Effector memory CD4-positive, alpha-beta T cell (primary cell): ENCODE data around the gene SHB.

Source experiments
- DNase-seq, 3 donors: peaks; one replicate each; pipeline ENCODE4 v3.0.0-alpha.2; 2020
- H3K27ac ChIP-seq: 2 replicates; pipeline ENCODE4 v1.7.0; 2013; ENCODE audit warnings: mild to moderate bottlenecking, low read length, moderate library complexity; ENCODE audit not compliant: insufficient read depth, poor library complexity, severe bottlenecking
- H3K27me3 ChIP-seq: replicated peaks from 2 replicates; pipeline ENCODE4 v1.7.0; 2013; ENCODE audit warnings: mild to moderate bottlenecking, low read length; ENCODE audit not compliant: insufficient read depth, control insufficient read depth, poor library complexity, severe bottlenecking
- H3K36me3 ChIP-seq: 2 replicates; pipeline ENCODE4 v1.7.0; 2013; ENCODE audit warnings: mild to moderate bottlenecking, low read length, moderate library complexity; ENCODE audit not compliant: control insufficient read depth, insufficient read depth
- H3K4me1 ChIP-seq: 2 replicates; pipeline ENCODE4 v1.7.0; 2013; ENCODE audit warnings: low read length, mild to moderate bottlenecking; ENCODE audit not compliant: control insufficient read depth, insufficient read depth, poor library complexity, severe bottlenecking
- H3K4me3 ChIP-seq: 2 replicates; pipeline ENCODE4 v1.7.0; 2013; ENCODE audit warnings: low read length, low read depth, mild to moderate bottlenecking; ENCODE audit not compliant: insufficient read depth, poor library complexity, severe bottlenecking
- H3K9me3 ChIP-seq: 2 replicates; pipeline ENCODE4 v1.7.0; 2013; ENCODE audit warnings: mild to moderate bottlenecking, low read length, moderate library complexity; ENCODE audit not compliant: control insufficient read depth

SHB gene

GRCh38 chr9:37919956-37920335, 149.1 kb downstream of the SHB start:
- DNase-seq: no peak
- no peaks in the 10 kb centered on the region for H3K36me3 ChIP-seq
- H3K9me3 ChIP-seq: no peaks in the 10 kb centered on the region
- no peak overlapping the region for H3K4me3 ChIP-seq
- H3K27ac ChIP-seq: no peak overlapping the region
- no peaks in the 10 kb centered on the region for H3K27me3 ChIP-seq
- H3K4me1 ChIP-seq: no peaks in the 10 kb centered on the region

GRCh38 chr9:37919246-37919955, 149.6 kb downstream of the SHB start:
- Histone ChIP-seq H3K4me3 (no peak overlapping the region), H3K27me3 (no peaks in the 10 kb centered on the region), H3K36me3 (no peaks in the 10 kb centered on the region), H3K27ac (no peak overlapping the region), H3K4me1 (no peaks in the 10 kb centered on the region), H3K9me3 (no peaks in the 10 kb centered on the region)
- DNase-seq: no peak

- no peak for DNase-seq
- H3K36me3 ChIP-seq: no peaks in the 10 kb centered on the region
- no peaks in the 10 kb centered on the region for H3K27me3 ChIP-seq
- H3K9me3 ChIP-seq: no peaks in the 10 kb centered on the region
- H3K27ac ChIP-seq: no peak overlapping the region
- H3K4me1 ChIP-seq: no peaks in the 10 kb centered on the region
- H3K4me3 ChIP-seq: no peak overlapping the region
These were observed 150.3 kb downstream of the SHB start for GRCh38 chr9:37918665-37919170.

GRCh38 chr9:37917801-37918664, 151.0 kb downstream of the SHB start:
- Histone ChIP-seq H3K27me3 (no peaks in the 10 kb centered on the region), H3K4me3 (no peak overlapping the region), H3K9me3 (no peaks in the 10 kb centered on the region), H3K27ac (no peak overlapping the region), H3K4me1 (no peaks in the 10 kb centered on the region), H3K36me3 (no peaks in the 10 kb centered on the region)
- DNase-seq: no peak

- no peak overlapping the region for H3K27ac ChIP-seq
- H3K36me3 ChIP-seq: no peaks in the 10 kb centered on the region
- DNase-seq: no peak
- H3K4me1 ChIP-seq: no peaks in the 10 kb centered on the region
- H3K9me3 ChIP-seq: no peaks in the 10 kb centered on the region
- no peak overlapping the region for H3K4me3 ChIP-seq
- H3K27me3 ChIP-seq: no peaks in the 10 kb centered on the region
These were observed 151.7 kb downstream of the SHB start for GRCh38 chr9:37917313-37917731.

GRCh38 chr9:37916471-37917312, 152.3 kb downstream of the SHB start:
- Histone ChIP-seq H3K27ac (no peak overlapping the region), H3K4me3 (no peak overlapping the region), H3K9me3 (no peaks in the 10 kb centered on the region), H3K4me1 (no peaks in the 10 kb centered on the region), H3K27me3 (no peaks in the 10 kb centered on the region), H3K36me3 (no peaks in the 10 kb centered on the region)
- no peak for DNase-seq

GRCh38 chr9:37915911-37916470, 153.0 kb downstream of the SHB start:
- DNase-seq: no peak
- Histone ChIP-seq H3K27me3 (no peaks in the 10 kb centered on the region), H3K27ac (no peak overlapping the region), H3K4me3 (no peak overlapping the region), H3K36me3 (no peaks in the 10 kb centered on the region), H3K9me3 (no peaks in the 10 kb centered on the region), H3K4me1 (no peaks in the 10 kb centered on the region)

- DNase-seq: no peak
These were observed 154.2 kb downstream of the SHB start for GRCh38 chr9:37914701-37915358.

GRCh38 chr9:37914154-37914551, 154.9 kb downstream of the SHB start:
- Histone ChIP-seq H3K4me3 (no peak overlapping the region), H3K27ac (no peak overlapping the region), H3K9me3 (no peaks in the 10 kb centered on the region), H3K27me3 (no peaks in the 10 kb centered on the region), H3K4me1 (no peaks in the 10 kb centered on the region), H3K36me3 (no peaks in the 10 kb centered on the region)
- DNase-seq: no peak

More at GRCh38 chr9:37914701-37915358, 154.2 kb downstream of the SHB start:
- H3K4me1 ChIP-seq: no peaks in the 10 kb centered on the region
- no peaks in the 10 kb centered on the region for H3K27me3 ChIP-seq
- H3K4me3 ChIP-seq: no peak overlapping the region
- no peaks in the 10 kb centered on the region for H3K9me3 ChIP-seq
- no peaks in the 10 kb centered on the region for H3K36me3 ChIP-seq
- no peak overlapping the region for H3K27ac ChIP-seq
